H4 (cell line): Measurements from ENCODE around the gene MAOB. TPM values are rescaled to one million over a fixed set of nuclear protein-coding genes. Genes with fewer than 3 reads are reported as not detected.
"Not testable (repeated sequence)": the region's sequence is repeated elsewhere in the genome, so short reads cannot be mapped to it uniquely, and the experiment has no call there.

ENCODE experiments used
- DNase-seq: peaks from one replicate; pipeline ENCODE4 v3.0.0-alpha.2; 2015; ENCODE audit warnings: low spot score
- total RNA-seq: library from RNA; depleted of rRNA; stranded (reverse); fragments of >200 nt; shearing (Covaris generic); gene quantifications from 2 replicates; pipeline ENCODE4 v1.2.3, GENCODE V29; 2014; rRNA removed

MAOB gene
- total RNA-seq, result not detected in 2 replicates

DNA sequence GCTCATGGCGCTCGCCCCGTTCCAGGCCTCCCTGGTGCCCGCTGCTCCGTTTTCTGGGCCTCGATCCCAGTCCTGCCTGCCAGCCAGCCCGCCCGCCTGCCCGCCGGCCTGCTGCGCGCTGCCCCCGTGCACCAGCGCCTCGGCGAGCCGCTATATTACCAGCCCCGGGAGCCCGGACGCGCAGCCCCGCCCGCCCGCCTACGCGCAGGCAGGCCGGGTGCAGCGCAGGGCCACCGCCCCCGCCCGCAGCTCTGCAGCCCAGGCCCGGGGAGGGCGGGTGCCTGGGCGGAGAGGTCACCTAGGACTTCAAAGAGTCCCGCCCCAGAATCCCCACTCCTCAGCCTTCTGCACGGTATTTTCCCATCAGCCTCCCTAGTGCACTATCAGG is at the start of gene MAOB:
MAOB (minus strand) TSS at position 157 of the 388 bp plus-strand sequence; CDS start at position 6, 151 bp downstream.
- no peak for DNase-seq

DNA sequence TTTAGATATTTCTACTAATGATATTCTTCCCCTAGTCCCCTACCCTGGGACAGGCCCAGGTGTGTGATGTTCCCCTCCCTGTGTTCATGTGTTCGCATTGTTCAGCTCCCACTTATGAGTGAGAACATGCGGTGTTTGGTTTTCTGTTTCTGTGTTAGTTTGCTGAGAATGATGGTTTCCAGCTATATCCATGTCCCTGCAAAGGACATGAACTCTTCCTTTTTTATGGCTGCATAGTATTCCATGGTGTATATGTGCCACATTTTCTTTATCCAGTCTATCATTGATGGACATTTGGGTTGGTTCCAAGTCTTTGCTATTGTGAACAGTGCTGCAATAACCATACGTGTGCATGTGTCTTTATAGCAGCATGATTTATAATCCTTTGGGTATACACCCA is 39.8 kb upstream of the MAOB start:
- not testable (repeated sequence) for DNase-seq

DNA sequence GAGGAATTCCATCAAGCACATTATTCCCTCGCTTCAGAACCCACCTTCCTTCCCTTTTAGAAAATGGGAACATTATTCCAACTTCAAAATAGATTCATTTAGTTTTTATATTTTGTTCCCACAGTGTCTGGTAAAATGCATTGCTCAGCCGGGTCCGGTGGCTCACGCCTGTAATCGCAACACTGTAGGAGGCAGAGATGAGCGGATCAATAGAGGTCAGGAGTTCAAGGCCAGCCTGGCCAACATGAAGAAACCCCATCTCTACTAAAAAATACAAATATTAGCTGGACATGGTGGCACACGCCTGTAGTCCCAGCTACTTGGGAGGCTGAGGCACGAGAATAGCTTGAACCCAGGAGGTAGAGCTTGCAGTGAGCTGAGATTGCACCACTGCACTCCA is 28.5 kb upstream of the MAOB start:
- not testable (repeated sequence) for DNase-seq

DNA sequence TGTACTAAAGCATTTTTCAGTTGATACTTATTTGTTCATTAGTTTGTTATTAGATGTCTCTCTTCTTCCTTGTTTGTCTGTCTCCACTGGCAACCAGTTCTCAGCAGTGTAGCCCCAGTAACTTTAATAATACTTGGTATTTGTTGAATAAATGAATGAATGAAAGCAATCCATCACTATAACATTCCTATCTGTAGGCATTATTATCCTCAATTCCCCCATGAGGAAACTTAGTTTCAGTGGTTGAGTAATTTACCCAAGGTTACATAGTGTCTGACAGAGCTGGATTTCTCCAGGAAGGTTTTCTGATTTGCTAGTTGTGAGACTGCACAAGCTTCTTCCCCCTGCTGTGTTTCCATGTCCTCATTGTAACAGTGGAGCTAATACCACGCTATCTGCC is 27.8 kb upstream of the MAOB start:
- DNase-seq, result no peak

DNA sequence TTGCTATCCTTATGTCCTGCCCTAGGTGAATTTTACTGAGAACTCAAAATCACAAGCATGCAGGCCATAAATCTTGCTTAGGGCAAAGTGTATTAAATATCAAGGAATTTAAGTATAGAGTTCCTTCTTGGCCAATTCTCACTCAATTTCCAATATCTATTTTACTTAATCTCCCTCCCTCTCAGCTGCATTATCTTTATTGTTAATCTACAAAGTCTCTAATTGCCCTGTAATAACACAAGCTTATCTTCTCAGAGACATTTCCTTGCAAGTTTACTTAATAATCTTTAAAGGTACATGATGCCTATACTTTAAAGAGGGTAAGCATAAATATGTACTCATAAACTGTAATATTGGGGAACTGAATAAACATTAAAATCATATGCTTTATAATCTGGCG is 26.9 kb upstream of the MAOB start:
- DNase-seq, result no peak

DNA sequence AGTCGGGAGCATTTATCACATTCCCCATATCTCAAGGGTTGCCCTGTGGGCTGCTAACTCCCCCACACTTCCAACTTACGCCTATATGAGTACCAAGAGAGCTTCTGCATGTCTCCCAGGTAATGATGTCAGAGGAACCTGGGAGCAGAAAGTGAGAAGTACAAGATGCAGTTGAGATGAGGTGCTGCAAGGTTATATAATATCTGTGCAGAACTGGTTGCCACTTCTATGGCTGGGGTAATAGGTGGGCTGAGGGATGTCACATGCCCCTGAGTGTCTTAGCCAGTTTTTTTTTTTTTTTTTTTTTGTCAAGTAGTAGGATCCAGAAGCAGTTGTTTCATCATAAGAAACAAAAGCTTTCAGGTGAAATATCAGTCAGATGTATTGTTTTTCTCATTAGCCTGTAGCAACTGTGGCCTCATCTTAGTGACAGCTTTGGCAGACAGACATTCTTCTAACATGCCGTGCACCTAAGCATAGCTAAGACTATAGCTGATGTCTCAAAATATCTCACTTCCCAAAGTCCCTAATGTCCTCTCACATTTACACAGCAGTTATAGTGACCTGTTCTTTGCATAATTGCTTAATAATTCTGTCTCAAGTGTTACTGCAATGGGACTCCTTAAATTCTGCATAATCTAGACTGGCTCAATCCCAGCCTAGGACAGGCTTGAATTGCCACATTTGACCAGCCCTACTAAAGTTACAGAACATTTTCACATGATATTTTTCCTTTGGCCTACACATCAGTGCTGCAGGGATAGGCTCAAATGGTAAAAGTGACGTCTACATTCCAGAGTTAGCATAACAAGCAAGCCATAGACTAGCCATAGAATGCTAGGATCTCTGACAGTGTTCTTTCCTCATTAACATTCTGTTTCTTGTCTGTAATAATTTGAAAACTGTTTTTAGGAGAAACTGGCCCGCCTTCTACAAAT is 17.9 kb upstream of the MAOB start:
- no peak for DNase-seq

DNA sequence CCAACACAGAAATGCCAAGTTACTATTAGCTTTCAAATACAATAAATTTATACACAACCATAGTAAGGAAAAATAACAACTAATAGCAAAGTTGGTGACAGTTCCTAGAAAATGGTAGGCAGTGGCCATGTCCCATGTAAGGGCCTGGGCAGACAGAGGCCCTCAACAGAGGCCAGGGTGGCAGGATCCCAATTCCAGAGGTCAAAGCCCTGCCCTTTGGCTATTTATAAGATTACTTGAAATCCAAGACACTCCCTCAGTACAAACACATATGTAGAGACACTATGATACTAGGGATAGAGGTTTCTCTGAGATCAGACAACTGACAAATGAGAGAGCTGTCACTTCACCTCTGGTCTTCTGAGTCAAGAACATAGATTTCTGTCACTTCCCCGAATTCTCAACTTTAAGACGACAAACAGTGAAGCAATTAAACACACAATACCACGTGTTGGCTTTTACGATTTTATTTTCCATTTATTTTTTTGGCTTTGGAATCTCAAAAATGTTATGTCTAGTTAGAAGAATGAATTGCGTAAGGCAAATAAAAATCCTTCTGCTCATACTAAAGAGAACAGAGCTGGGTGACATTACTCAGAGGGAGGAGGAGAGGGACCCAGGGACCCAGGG is 16.3 kb upstream of the MAOB start:
- DNase-seq, result no peak

DNA sequence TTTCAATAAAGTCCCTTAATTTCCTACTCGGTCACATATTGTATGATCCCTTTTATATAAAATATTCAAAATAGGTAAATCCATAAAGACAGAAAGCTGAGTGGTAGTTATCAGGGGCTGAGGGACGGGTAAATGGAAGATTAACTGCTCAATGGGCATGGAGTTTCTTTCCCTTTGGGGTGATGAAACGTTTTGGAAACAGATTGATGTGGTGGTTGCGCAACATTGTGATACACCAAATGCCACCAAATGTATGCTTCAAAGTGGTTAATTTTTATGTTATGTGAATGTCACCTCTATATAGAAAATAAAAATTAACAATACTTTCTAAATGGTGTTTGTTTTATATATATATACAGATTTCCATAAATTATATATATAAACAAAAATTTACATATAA is 15.0 kb upstream of the MAOB start:
- DNase-seq, result no peak

DNA sequence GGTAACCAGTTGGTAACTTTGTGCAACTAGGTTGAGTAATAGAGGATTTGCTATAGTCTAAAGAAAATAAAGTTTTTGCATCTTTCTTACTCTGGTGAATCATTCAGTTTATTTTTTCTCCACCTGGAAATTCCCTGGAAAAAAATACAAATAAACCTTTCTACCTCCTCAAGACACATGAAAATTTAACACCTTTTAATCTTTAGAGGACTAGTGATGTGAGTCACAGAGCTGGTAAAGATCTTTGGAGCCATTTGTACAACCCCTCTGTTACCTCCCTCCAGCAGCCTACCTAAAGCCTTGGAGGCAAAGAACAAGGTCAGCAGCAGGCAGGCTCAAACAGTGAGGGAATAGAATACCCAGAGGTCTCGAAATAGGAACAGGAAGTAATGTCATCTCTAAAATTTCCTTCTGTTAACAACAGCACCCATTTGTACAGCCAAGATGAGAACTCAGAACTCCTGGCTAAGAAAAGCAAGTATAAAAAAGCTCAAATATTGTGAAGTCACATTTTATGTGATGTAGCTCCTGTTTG is 10.2 kb upstream of the MAOB start:
- no peak for DNase-seq

DNA sequence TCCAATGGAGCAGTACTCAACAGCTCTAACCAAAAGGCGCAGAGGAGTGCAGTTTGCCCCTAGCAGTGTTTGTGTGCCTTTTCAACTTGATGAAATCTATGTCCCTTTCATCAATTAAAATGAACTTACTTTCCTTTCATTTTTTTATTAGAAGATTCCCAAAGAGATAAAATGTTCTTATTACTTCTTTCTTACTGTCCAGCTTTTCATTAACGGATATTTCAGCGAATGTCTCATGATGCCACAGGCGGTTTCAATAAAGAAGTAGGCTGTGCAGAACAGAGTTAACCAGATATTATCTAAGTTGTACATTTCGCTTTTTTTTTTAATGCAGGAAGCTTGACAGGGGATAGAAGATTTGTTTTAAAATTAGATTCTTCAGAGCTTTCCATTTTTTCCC is 3.4 kb upstream of the MAOB start:
- no peak for DNase-seq

DNA sequence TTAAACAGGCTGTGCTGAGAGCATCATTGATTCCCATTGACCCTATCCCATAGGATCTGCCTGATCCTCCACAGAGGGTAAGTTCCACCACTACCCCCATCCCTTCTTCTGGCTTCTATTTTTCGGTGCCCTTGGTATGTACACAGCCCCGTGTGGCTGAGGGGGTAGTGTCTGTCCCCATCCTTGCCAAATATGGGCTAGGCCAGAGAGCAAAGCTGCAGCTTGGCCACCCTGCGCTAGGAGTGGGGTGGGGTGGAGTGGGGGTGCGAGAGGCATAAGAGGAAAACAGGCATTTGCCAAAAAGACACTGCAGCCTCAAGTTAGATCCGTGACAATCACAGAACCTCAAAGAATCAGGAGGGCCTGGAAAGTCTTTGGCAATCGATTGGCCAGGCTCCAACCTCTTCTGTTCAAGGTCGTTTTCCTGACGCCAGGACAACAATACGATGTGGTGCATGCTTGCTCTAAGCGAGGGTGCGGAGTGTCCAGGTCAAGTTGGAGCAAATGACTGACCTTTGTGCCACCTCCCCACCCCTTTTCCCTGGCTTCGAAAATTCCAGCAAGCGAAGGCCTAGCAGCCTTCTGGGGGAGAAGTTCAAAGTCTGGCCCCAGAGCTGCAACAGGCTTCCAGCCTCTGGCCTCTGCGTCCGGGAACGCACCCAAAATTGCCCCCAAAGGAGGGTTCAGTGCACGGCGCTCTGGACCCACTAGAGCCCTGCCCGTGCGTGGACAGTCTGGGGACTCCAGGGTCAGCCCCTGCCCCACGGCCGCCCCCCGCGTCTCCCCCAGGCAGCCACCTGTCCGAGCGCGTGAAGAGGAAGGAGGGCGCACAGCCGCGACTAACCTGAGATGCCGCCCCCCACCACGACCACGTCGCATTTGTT is 598 bp downstream of the MAOB start:
- no peak for DNase-seq

DNA sequence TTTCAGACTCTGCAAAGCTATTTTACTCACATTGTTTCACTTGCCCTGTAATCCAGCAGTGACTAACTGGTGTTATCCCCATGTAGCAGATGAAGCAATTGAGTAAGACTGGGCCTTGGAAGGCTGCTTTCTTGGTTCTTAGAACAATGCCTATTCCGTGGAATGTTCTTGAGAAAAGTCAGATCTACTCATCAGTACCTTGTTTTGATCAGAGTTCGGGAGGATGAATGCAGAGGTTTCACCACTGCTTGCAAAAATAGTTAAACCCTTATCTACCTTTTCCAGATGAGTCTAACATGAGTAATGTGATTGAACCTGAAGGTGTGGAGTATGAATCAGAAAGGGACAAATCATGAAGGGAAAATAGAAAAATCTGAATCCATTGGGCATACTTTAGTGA is 1.8 kb downstream of the MAOB start:
- DNase-seq, result no peak

DNA sequence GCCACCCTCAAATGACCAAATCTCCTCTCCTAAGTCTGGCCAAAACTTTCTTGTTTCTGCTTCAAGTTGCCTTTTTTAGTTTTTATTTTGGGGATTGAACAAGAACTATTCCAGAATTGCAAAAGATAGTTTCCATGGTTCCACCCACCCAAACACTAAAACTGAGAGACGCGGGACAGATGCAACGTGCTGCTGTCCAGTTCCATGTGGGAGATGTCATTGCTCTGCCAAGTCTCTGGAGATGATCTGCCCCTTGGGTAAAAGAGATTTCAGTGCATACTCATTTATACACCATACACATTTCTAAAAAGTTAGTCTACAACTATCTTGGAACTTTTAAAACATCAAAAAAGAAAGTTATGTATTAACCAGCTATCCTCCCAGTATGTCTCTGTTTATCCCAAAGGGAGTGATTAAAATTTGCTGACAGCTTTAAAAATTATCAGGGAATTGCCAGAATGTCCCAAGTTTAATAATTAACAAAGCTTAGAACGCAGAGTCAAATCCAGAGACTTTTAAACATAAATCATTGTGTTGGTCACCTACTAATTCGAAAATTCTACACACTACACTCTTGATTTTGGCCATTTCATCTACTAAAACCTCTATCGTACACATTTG is 3.2 kb downstream of the MAOB start:
- DNase-seq, result no peak

DNA sequence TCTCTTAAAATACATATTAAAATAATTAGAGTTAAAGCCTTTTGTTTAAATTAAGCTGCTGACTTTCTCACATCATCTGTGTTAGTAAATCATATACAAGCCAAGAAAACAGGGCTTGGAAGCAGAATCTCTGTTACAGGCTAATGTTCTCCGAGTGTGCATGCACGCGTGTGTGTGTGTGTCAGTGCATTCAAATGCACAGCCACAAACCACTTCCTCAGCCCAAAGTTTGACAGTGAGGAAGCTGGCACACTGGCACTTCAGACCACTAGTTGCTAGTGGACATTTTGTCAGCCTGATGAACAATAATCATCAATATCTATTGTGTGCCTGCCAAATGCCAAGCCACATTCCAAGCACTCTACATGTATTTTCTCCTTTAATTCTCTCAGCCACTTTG is 5.6 kb downstream of the MAOB start:
- DNase-seq, result no peak

DNA sequence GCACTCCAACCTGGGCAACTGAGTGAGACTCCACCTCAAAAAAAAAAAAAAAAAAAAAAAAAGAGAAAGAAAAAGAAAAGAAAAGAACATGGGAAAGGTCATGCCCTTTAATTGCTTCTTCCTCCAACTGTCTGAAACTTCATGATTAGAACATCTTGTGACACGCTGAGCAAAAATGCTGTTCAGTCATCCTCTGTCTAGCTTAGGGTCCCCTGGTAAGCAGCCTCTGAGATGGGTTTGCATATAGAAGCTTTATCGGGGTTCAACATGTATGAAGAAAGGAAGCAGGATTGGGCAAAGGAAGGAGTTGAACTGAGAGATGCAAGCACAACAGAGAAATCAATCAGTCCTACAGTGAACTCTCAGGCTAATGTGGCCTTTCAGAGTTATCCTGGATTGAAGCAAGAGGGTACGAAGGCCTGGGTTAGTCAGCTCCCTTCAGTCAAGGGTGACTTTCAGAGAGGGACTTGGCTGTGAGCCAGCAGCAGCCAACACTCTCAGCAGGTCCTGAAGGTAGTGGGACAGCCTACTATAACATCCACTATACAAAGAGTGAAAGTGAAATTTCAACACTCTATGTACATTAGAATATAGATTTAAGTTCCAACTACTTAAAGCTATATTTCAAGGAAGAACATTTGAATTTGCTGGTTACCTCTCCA is 11.4 kb downstream of the MAOB start:
- no peak for DNase-seq

DNA sequence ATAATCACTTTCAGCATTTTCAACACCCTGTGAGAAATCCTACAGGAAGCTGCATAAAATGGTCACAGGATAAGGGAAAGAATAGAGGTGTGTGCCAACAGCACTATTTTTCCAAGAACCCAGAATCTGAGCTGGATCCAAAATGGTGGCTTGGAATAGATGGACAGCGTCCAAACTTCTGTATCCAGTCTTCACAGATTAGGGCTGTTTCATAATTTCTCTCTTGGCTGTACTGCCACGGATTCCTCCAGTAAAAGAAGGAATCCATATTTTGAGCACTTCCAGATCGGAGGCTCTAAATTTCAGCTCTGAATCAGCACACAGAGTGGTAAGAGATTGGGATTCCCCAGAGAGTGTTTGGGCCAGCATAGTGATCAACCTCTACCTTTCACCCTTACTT is 12.2 kb downstream of the MAOB start:
- no peak for DNase-seq

DNA sequence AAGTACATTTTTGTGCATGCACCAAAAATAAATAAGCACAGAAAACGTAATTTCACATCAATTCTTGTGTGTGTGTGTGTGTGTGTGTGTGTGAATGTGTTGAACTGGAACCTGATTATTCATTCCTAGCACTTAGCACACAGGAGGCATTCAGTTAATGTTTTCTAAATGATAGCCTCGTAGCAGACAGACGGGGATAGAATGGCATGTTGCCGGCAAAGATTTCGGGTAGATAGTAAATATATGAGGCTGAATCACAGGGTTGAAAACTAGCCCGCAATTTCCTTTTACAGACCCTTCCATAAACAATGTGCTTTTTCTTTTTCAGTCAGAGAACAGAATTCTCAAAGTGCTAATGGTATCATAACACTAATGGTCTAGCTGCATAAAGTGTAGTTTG is 13.5 kb downstream of the MAOB start:
- no peak for DNase-seq

DNA sequence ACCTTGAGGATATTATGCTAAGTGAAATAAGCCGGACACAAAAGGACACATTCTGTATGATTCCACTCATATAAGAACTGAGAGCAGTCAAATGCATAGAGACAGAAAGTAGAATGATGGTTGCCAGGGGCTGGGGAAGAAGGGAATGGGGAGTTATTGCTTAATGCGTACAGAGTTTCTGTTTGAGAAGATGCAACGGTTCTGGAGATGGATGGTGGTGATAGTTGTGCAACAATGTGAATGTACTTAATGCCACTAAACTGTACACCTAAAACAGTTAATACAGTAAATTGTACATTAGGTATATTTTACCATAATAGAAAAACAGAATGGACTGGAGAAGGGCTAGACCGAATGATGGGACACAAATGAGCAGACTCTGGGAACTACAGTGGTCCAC is 15.8 kb downstream of the MAOB start:
- DNase-seq, result no peak

DNA sequence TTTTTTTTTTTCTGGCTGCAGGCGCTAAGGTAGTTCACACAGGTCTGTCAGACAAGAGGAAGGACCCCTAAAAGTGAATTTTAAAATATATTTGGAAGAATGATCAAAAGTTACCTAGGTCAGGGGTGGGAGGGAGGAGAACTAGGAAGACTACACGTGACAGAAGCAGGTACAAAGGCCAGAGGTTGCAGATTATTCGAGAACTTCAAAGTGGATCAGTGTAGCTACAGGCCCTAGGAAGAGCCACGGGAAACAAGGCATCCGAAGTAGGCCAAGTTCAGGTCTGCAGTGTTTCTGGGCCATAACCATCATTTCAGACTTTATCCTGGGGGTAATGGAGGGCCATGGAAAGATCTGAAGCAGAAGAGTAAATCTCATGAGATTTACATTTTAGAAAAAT is 16.5 kb downstream of the MAOB start:
- DNase-seq, result no peak

DNA sequence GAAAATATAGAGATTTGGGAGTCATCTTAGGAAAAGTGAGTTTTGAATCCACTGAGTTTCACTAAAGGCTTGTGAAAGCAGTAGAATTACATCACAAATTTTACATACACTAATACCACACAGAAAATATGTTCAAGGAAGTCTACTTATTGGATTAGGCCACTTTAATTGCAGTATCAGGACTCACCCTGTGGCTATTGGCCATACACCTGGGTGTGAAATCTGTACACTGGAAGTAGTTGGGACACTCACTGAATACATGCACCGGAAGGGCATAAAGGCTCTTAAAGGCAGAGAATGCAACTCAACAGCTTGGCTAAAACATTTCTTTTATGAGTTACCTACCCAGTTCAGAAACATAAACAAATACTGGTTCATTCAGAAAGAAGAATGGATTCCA is 19.8 kb downstream of the MAOB start:
- no peak for DNase-seq

DNA sequence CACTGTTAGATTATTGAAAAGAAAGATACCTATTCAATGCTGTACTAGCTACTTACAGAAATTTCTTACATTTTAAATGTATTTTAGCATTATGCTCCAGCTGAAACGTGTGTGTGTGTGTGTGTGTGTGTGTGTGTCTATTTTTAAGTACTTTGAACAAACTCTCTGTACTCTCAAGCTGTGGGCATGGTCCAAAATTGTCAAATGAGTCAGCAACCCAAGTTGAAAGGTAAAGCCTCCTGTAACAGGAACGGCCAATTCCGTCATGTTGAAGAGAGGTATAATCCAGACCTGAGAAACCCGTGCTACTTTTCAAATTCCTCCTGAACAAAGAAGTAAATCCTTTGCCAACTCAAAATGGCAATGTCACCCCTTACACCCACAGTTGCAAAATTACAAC is 20.5 kb downstream of the MAOB start:
- DNase-seq, result no peak
